SK-N-SH treated with all-trans-retinoic acid at 6 μM for 48 hours (cell line): ENCODE measurements around the gene GDAP1L1.

ENCODE experiments used
- ATAC-seq: fragments of 200-7000 bp; cut with Tn5 transposase; 3 replicates; pipeline ENCODE4 v1.9.1; 2020; ENCODE audit warnings: mild to moderate bottlenecking, moderate library complexity
- ARNTL ChIP-seq: fragments of 450-650 bp; formaldehyde crosslinking; IDR thresholded peaks from 2 replicates; pipeline ENCODE4 v1.5.0; 2020; ENCODE audit warnings: low read depth, mild to moderate bottlenecking, moderate library complexity, borderline replicate concordance
- CSDC2 ChIP-seq: fragments of 250-450 bp; sonication (Bioruptor Pico); IDR thresholded peaks from 2 replicates; pipeline ENCODE4 v1.5.0; 2020; ENCODE audit warnings: mild to moderate bottlenecking, moderate library complexity
- ESRRG ChIP-seq: fragments of 250-450 bp; sonication (Bioruptor Pico); IDR thresholded peaks from 2 replicates; pipeline ENCODE4 v1.6.1; 2021; ENCODE audit warnings: mild to moderate bottlenecking
- GLIS3 ChIP-seq: fragments of 250-450 bp; sonication (Bioruptor Pico); IDR thresholded peaks from 2 replicates; pipeline ENCODE4 v1.5.0; 2020; ENCODE audit warnings: mild to moderate bottlenecking, moderate library complexity
- PPARA ChIP-seq: fragments of 250-450 bp; sonication (Bioruptor Pico); IDR thresholded peaks from 2 replicates; pipeline ENCODE4 v1.5.0; 2020; ENCODE audit warnings: mild to moderate bottlenecking, borderline replicate concordance
- SNAI2 ChIP-seq: fragments of 250-450 bp; sonication (Bioruptor Pico); IDR thresholded peaks from 2 replicates; pipeline ENCODE4 v1.5.0; 2020; ENCODE audit warnings: mild to moderate bottlenecking, moderate library complexity
- TCF4 ChIP-seq: fragments of 250-450 bp; sonication (Bioruptor Pico); IDR thresholded peaks from 2 replicates; pipeline ENCODE4 v1.8.0; 2021; ENCODE audit warnings: mild to moderate bottlenecking, moderate library complexity, borderline replicate concordance
- ZC3H10 ChIP-seq: fragments of 250-450 bp; sonication (Bioruptor Pico); IDR thresholded peaks from 2 replicates; pipeline ENCODE4 v1.5.1; 2021; ENCODE audit warnings: mild to moderate bottlenecking, moderate library complexity
- ZFP3 ChIP-seq: fragments of 250-450 bp; sonication (Bioruptor Pico); IDR thresholded peaks from 2 replicates; pipeline ENCODE4 v1.5.0; 2020; ENCODE audit warnings: mild to moderate bottlenecking, moderate library complexity
- ZFP30 ChIP-seq: fragments of 450-650 bp; formaldehyde crosslinking; IDR thresholded peaks from 2 replicates; pipeline ENCODE4 v1.5.0; 2022; ENCODE audit warnings: mild to moderate bottlenecking, moderate library complexity
- ZNF565 ChIP-seq: fragments of 450-650 bp; formaldehyde crosslinking; conservative IDR thresholded peaks from 2 replicates; pipeline ENCODE4 v1.5.0; 2020; ENCODE audit warnings: low read depth, mild to moderate bottlenecking, moderate library complexity
- ZNF70 ChIP-seq: fragments of 450-650 bp; formaldehyde crosslinking; IDR thresholded peaks from 2 replicates; pipeline ENCODE4 v1.5.0; 2020; ENCODE audit warnings: mild to moderate bottlenecking, moderate library complexity
- ZNF8 ChIP-seq: fragments of 450-650 bp; formaldehyde crosslinking; IDR thresholded peaks from 2 replicates; pipeline ENCODE4 v1.5.0; 2020; ENCODE audit warnings: mild to moderate bottlenecking, moderate library complexity
- TF ChIP-seq, protein P1 (sequence below): fragments of 250-450 bp; sonication (Bioruptor Pico); IDR thresholded peaks from 2 replicates; pipeline ENCODE4 v1.5.1; 2020; ENCODE audit warnings: low read depth, mild to moderate bottlenecking, moderate library complexity
- TF ChIP-seq, protein P2 (sequence below): fragments of 250-450 bp; sonication (Bioruptor Pico); IDR thresholded peaks from 2 replicates; pipeline ENCODE4 v1.8.0; 2020; ENCODE audit warnings: mild to moderate bottlenecking, moderate library complexity, borderline replicate concordance
- TF ChIP-seq, protein P3 (sequence below): fragments of 250-450 bp; sonication (Bioruptor Pico); IDR thresholded peaks from 2 replicates; pipeline ENCODE4 v1.5.1; 2021; ENCODE audit warnings: mild to moderate bottlenecking, moderate library complexity
- TF ChIP-seq, protein P4 (sequence below): fragments of 250-450 bp; sonication (Bioruptor Pico); IDR thresholded peaks from 2 replicates; pipeline ENCODE4 v1.5.0; 2020; ENCODE audit warnings: mild to moderate bottlenecking, moderate library complexity
- TF ChIP-seq, protein P5 (sequence below): fragments of 250-450 bp; sonication (Bioruptor Pico); IDR thresholded peaks from 2 replicates; pipeline ENCODE4 v1.8.0; 2021; ENCODE audit warnings: low read depth, mild to moderate bottlenecking, moderate library complexity, borderline replicate concordance

The GDAP1L1 gene

DNA sequence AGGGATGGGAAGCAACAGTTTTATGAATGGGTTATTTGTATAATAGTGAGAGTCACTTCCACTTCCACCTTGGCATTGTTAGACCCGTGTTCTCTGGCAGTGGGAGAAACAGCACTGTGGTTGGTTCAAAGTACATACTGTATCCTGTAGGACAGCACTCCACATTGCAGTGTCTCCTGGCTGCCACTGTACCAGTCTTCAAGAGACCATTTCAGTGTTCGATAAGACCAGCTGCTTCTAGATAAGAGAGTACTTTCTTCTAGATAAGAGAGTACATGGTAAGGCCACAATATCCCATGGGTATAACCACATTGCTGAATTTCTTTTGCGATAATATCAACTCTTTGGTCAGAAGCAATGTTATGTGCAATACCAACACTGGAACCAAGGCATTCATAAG is 35.1 kb downstream of the GDAP1L1 start:
- no peak for ATAC-seq
- TF ChIP-seq, protein P1, sequence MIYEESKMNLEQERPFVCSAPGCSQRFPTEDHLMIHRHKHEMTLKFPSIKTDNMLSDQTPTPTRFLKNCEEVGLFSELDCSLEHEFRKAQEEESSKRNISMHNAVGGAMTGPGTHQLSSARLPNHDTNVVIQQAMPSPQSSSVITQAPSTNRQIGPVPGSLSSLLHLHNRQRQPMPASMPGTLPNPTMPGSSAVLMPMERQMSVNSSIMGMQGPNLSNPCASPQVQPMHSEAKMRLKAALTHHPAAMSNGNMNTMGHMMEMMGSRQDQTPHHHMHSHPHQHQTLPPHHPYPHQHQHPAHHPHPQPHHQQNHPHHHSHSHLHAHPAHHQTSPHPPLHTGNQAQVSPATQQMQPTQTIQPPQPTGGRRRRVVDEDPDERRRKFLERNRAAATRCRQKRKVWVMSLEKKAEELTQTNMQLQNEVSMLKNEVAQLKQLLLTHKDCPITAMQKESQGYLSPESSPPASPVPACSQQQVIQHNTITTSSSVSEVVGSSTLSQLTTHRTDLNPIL (CRISPR knock-in tag), result no peak
- TF ChIP-seq ESRRG (CRISPR knock-in tag) (no peak), SNAI2 (CRISPR knock-in tag) (no peak), TCF4 (CRISPR knock-in tag) (no peak), ZFP30 (no peak), PPARA (CRISPR knock-in tag) (no peak), CSDC2 (CRISPR knock-in tag) (no peak)
- TF ChIP-seq, protein P2, sequence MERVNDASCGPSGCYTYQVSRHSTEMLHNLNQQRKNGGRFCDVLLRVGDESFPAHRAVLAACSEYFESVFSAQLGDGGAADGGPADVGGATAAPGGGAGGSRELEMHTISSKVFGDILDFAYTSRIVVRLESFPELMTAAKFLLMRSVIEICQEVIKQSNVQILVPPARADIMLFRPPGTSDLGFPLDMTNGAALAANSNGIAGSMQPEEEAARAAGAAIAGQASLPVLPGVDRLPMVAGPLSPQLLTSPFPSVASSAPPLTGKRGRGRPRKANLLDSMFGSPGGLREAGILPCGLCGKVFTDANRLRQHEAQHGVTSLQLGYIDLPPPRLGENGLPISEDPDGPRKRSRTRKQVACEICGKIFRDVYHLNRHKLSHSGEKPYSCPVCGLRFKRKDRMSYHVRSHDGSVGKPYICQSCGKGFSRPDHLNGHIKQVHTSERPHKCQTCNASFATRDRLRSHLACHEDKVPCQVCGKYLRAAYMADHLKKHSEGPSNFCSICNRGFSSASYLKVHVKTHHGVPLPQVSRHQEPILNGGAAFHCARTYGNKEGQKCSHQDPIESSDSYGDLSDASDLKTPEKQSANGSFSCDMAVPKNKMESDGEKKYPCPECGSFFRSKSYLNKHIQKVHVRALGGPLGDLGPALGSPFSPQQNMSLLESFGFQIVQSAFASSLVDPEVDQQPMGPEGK (CRISPR knock-in tag), result no peak
- TF ChIP-seq, protein P3, sequence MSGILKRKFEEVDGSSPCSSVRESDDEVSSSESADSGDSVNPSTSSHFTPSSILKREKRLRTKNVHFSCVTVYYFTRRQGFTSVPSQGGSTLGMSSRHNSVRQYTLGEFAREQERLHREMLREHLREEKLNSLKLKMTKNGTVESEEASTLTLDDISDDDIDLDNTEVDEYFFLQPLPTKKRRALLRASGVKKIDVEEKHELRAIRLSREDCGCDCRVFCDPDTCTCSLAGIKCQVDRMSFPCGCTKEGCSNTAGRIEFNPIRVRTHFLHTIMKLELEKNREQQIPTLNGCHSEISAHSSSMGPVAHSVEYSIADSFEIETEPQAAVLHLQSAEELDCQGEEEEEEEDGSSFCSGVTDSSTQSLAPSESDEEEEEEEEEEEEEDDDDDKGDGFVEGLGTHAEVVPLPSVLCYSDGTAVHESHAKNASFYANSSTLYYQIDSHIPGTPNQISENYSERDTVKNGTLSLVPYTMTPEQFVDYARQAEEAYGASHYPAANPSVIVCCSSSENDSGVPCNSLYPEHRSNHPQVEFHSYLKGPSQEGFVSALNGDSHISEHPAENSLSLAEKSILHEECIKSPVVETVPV (CRISPR knock-in tag), result no peak

DNA sequence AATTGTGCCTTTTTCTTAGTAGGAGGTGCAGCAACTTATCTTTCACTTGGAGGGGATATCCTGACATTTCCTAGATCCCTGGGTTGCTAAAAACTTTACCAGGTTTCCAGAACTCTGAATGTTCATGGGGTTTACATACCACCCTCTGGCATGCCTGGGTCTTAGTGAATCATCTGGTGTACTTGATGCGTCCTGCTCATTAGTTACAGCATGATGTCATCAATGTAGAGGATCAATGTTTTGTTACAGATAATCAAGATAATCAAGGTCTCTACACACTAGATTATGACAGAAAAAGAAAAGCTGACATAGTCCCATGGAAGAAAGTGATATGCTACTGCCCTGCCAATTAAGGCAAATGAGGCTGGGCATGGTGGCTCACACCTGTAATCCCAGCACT is 36.9 kb downstream of the GDAP1L1 start:
- TF ChIP-seq GLIS3 (CRISPR knock-in tag) (no peak), ZNF70 (no peak), ZNF8 (CRISPR knock-in tag) (no peak)
- TF ChIP-seq, protein P4, sequence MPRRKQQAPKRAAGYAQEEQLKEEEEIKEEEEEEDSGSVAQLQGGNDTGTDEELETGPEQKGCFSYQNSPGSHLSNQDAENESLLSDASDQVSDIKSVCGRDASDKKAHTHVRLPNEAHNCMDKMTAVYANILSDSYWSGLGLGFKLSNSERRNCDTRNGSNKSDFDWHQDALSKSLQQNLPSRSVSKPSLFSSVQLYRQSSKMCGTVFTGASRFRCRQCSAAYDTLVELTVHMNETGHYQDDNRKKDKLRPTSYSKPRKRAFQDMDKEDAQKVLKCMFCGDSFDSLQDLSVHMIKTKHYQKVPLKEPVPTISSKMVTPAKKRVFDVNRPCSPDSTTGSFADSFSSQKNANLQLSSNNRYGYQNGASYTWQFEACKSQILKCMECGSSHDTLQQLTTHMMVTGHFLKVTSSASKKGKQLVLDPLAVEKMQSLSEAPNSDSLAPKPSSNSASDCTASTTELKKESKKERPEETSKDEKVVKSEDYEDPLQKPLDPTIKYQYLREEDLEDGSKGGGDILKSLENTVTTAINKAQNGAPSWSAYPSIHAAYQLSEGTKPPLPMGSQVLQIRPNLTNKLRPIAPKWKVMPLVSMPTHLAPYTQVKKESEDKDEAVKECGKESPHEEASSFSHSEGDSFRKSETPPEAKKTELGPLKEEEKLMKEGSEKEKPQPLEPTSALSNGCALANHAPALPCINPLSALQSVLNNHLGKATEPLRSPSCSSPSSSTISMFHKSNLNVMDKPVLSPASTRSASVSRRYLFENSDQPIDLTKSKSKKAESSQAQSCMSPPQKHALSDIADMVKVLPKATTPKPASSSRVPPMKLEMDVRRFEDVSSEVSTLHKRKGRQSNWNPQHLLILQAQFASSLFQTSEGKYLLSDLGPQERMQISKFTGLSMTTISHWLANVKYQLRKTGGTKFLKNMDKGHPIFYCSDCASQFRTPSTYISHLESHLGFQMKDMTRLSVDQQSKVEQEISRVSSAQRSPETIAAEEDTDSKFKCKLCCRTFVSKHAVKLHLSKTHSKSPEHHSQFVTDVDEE (CRISPR knock-in tag), result no peak
- TF ChIP-seq, protein P5, sequence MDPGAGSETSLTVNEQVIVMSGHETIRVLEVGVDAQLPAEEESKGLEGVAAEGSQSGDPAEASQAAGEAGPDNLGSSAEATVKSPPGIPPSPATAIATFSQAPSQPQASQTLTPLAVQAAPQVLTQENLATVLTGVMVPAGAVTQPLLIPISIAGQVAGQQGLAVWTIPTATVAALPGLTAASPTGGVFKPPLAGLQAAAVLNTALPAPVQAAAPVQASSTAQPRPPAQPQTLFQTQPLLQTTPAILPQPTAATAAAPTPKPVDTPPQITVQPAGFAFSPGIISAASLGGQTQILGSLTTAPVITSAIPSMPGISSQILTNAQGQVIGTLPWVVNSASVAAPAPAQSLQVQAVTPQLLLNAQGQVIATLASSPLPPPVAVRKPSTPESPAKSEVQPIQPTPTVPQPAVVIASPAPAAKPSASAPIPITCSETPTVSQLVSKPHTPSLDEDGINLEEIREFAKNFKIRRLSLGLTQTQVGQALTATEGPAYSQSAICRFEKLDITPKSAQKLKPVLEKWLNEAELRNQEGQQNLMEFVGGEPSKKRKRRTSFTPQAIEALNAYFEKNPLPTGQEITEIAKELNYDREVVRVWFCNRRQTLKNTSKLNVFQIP (CRISPR knock-in tag), result no peak
- TF ChIP-seq, protein P1 (CRISPR knock-in tag), result no peak
- ATAC-seq, result no peak

DNA sequence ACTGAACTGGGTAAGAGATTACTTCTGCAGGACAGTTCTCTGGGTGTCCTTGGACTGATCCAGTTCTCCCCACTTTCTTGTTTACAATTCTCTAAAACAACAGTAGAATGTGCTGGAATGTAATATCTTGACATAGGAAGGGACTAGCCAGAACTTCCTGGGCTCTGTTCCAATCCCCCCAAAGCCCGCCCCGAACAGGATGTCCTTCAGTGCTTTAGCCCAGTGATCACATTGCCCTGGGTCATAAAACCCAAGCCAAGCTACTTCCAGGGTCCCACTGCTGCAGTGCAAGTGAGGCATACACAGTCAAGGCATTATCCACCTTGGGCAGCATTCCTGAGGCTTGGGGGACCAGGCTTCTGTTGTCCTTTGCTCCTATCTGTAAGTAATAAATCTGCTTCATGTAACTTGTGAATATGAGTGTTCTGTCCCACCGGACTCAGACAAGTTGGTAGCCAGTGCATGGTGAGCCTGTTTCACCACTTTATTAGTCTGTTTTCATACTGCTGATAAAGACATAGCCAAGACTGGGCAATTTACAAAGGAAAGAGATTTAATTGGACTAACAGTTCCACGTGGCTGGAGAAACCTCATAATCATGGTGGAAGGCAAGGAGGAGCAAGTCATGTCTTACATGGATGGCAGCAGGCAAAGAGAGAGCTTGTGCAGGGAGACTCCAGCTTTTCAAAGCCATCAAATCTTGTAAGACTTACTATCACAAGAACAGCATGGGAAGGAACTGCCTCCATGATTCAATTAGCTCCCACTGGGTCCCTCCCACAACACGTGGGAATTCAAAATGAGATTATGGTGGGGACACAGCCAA is 40.4 kb downstream of the GDAP1L1 start:
- no peak for ATAC-seq
- TF ChIP-seq, protein P5 (CRISPR knock-in tag), result no peak
- TF ChIP-seq SNAI2 (CRISPR knock-in tag) (no peak), ARNTL (CRISPR knock-in tag) (no peak), CSDC2 (CRISPR knock-in tag) (no peak), GLIS3 (CRISPR knock-in tag) (no peak), ZNF565 (CRISPR knock-in tag) (no peak), ZC3H10 (no peak), ZFP3 (CRISPR knock-in tag) (no peak), TCF4 (CRISPR knock-in tag) (no peak), ZNF8 (CRISPR knock-in tag) (no peak)
- TF ChIP-seq, protein P4 (CRISPR knock-in tag), result no peak
- TF ChIP-seq, protein P2 (CRISPR knock-in tag), result no peak
